Measurements from ENCODE around the gene RAD51B.

The RAD51B gene

DNA sequence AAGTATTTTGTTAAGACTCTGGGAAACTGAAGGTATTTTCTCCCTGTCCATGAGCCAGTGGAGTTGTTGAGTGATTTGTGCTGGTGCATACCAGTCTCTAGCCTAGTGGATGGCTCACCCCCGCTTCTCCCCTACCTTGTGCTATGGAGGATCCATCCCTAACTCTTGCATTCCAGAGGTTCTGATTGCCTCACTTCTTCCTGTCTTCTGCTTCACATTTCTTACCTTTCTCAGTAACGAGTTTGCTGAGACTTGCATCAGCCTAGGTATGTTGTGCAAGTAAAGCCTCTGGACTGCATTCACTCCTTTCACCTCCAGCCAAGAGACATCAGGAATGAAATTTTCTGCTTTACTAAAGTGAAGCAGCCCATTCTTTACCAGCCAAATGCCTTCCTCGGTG, 581.7 kb downstream of the RAD51B start:
- peak overlapping the region; percentile 39 for H3K4me3 ChIP-seq (ENCODE audit: low read depth, low read length)
- peak; percentile 44 for DNase-seq (ENCODE audit: low read depth)
- TF ChIP-seq, protein P1, sequence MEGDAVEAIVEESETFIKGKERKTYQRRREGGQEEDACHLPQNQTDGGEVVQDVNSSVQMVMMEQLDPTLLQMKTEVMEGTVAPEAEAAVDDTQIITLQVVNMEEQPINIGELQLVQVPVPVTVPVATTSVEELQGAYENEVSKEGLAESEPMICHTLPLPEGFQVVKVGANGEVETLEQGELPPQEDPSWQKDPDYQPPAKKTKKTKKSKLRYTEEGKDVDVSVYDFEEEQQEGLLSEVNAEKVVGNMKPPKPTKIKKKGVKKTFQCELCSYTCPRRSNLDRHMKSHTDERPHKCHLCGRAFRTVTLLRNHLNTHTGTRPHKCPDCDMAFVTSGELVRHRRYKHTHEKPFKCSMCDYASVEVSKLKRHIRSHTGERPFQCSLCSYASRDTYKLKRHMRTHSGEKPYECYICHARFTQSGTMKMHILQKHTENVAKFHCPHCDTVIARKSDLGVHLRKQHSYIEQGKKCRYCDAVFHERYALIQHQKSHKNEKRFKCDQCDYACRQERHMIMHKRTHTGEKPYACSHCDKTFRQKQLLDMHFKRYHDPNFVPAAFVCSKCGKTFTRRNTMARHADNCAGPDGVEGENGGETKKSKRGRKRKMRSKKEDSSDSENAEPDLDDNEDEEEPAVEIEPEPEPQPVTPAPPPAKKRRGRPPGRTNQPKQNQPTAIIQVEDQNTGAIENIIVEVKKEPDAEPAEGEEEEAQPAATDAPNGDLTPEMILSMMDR (IDR thresholded peaks at IDR 0.05; ENCODE audit: insufficient read depth, low read depth, low read length, missing control alignments): no peak

DNA sequence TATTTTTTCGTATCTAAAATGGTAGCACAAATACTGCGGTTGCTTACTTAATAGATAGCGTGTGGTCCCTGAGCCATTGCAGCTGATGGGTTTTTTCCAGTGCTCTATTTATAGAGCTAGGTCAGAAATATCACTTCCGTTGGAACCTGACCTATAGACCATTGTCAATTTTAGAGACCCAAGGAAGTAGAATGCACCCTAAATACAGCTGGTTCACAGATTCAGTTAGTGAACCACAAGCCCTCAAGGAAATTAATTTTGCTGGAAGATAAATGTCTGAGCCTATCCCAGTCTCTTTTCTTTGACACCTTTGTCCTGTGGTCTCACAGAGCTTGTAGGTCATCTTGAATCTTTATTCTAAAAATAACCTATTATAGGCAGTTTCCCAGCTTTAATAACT, 582.3 kb downstream of the RAD51B start:
- DNase-seq (ENCODE audit: low read depth): peak; percentile 95
- H3K4me3 ChIP-seq (ENCODE audit: low read depth, low read length): peak overlapping the region; percentile 55
- TF ChIP-seq, protein P1 (IDR thresholded peaks at IDR 0.05; ENCODE audit: insufficient read depth, low read depth, low read length, missing control alignments): no peak

DNA sequence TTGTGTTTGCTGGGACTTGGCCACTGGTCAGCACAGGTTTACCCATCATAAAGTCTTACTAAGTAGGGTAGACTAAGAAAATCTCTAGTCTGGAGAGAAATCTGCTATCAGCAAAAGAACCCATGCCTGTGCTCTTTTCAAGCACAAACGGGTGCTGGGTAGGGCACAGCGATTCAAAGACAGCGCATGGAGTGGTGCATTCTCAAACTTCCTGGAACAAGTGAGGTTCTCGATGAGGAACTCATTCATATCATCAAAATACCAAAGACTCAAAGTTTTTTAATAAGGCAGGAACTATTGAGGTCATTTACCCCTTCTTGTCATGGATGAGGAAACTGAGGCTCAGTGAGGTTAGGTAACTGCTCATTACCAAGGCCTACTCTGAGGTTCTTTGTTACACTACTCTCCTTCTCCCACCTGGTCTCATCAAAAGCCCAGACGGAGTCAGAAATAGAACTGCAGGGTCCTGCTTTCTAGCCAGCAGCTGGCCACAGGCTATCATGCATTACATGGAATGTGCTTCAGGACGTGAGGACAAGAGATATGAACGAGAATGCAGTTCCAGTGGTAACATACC, 583.0 kb downstream of the RAD51B start:
- TF ChIP-seq, protein P1 (IDR thresholded peaks at IDR 0.05; ENCODE audit: insufficient read depth, low read depth, low read length, missing control alignments): no peak
- H3K4me3 ChIP-seq (ENCODE audit: low read depth, low read length): peak overlapping the region; percentile 55

DNA sequence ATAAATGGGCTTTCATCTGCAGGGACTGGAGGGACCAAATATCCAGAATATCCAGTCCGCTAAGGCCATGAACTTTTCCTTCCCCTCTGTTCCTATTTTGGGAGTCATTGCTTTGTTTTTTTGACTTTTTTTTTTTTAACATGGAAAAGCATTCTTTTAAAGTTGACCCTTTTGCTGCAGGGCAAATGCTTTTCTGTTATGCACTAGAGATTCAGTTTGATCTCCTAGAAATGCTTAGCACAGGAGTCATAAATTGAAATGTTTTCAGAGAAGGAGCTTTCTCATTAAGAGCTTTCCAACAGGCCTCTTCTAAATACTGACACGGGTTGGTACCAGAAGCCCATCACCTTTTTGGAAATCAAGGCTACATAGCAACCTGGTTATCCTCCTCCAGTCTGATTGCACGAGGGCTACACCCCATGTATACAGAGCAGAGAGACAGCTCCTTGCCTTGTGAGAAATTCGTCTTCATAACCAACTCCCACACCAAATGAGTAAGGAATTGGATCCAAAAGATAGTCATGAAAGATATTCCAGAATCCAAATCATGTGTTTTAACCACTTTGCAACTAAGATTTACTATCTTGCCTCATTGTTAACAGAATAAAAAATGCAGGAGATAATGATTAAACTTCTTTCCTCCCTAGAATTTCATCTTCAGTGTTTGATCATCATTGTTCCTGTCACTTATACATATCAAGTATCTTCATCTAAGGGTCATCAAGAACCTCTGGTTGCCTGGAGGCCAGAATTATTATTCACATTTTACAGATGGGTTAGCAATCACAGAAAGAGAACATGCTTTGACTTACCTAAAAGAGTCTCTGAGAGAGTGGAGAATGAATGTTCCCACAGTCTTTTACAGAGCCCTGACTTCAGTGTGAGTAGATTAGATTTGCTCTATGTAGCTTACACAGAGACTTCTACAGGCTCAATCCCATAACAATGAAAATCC, 583.9 kb downstream of the RAD51B start:
- peak; percentile 53 for DNase-seq (ENCODE audit: low read depth)
- TF ChIP-seq, protein P1 (IDR thresholded peaks at IDR 0.05; ENCODE audit: insufficient read depth, low read depth, low read length, missing control alignments): no peak
- peak overlapping the region; percentile 55 for H3K4me3 ChIP-seq (ENCODE audit: low read depth, low read length)

More for the DNA sequence above, 583.0 kb downstream of the RAD51B start:
- DNase-seq (ENCODE audit: low read depth): peak; percentile 49

DNA sequence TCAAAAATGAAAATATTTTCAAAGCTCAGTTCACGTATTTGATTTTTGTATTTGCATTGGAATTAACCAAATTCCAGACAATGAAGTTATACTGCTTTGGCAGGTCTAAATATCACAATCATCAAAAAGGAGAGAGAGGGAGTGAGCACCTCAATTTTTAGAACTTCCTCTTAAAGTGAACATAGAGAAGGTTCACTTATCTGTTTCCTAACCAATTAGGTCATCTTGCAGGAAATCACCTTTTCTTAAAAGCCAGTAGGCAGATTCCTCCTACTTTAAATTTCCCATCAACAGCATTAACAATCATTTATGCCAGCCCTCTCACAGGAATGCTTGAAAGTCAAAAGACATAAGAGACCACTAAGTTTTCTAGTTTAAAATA, 584.6 kb downstream of the RAD51B start:
- DNase-seq (ENCODE audit: low read depth): peak; percentile 56
- TF ChIP-seq, protein P1 (IDR thresholded peaks at IDR 0.05; ENCODE audit: insufficient read depth, low read depth, low read length, missing control alignments): no peak
- peak overlapping the region; percentile 55 for H3K4me3 ChIP-seq (ENCODE audit: low read depth, low read length)

DNA sequence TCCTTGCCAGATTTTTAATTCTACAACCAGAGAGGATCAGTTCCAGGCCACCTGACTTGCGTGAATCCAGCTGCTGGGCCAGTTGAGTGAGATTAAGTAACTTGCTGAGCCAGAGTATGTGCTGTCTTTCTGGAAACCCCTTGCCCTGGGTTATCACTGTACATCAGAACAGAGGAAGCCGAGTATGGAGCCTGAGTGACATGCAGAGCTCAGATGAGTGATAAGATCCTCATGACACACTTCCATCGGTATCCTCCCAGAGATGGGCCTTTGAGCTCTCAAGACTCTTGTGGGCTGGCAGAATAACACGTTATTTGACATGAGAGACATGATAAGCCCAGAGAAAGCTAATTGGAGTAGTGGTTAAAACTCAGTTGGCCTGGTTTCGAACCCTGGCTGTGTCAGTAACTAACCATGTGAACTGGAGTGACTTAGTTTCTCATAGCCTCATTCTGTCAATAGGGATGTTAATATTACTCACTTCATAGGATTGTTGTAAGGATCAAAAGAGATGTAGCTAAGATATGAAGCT, 585.1 kb downstream of the RAD51B start:
- TF ChIP-seq, protein P1 (IDR thresholded peaks at IDR 0.05; ENCODE audit: insufficient read depth, low read depth, low read length, missing control alignments): no peak
- DNase-seq (ENCODE audit: low read depth): peak; percentile 77
- H3K4me3 ChIP-seq (ENCODE audit: low read depth, low read length): peak overlapping the region; percentile 55

Data from GM12865 (cell line).